Amniotic epithelial cell (primary cell): Measurements from ENCODE around the gene UBE2S.
"Not testable (repeated sequence)": the region's sequence is repeated elsewhere in the genome, so short reads cannot be mapped to it uniquely, and the experiment has no call there.

Experiments used
- DNase-seq: peaks from one replicate; pipeline ENCODE4 v3.0.0-alpha.2; 2010; ENCODE audit warnings: low read depth

The UBE2S gene

GRCh38 chr19:55406091-55406825 is 1.3 kb downstream of the UBE2S start:
- no peak for DNase-seq

GRCh38 chr19:55405638-55406037 is 1.9 kb downstream of the UBE2S start:
- no peak for DNase-seq

DNA sequence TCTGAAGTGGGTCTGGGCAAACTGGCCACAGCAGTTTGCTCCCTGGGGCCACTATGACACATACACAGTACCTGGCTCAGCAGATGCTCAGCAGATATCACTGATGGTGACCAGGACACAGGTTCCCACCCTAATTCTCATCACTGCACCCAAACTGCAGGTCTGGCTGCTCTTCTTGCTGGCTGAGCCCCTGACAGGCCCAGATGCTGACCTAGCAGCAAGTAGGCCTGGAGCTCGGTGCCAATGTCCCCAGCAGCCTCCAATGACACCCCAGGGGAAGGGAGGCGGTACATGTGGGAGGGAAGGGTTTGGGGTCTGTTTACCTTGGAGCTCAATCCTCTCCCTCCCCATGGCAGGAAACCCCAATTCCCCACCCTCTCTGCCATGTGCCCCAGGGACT is 5.1 kb downstream of the UBE2S start:
- no peak for DNase-seq

DNA sequence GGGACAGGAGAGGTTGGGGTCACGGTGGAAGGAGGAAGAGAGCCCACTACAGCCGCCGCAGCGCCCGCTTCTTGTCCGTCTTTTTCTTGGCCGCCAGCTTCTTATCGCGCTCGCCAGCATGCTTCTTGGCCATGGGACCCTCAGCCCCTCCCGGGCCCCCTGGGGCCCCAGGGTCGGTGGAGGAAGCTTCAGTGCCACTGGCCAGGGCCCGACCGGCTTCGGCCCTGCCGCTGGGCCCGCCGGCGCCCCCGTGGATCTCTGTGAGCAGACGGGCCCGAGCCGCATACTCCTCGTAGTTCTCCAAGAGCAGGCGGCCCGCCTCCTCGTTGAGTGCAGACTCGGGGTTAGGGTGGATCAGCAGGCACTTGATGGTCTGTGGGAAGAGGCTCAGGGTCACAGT is 6.2 kb downstream of the UBE2S start:
- DNase-seq: not testable (repeated sequence)

GRCh38 chr19:55400281-55401087 is 7.1 kb downstream of the UBE2S start:
- DNase-seq: no peak

DNA sequence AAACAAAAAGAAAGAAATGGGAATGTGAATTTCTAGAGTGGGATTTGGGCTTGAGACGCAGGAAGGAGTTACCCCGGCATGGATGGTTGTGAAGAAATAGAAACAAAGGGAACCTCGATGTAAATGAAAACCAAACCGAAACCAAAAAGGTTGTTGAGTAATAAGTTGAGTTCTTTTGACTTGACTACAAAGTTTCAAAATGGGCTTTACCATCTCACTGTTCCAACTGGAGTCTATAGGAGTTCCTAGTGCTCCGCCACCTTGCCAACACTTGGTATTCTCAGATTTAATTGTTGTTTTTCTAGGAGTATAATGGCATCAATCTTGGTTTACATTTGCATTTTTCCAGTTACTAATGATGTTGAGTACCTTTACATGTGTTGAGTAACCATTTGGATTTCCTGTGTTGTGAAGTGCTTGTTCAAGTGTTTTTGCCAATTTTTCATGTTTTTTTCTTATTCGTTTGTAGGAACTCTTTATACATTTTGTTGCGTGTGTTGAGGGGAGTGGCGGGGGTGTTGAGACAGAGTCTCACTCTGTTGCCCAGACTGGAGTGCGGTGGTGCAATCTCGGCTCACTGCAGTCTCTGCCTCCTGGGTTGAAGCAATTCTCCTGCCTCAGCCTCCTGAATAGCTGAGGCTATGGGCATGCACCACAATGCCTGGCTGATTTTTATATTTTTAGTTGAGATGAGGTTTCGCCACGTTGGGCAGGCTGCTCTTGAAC is 9.2 kb downstream of the UBE2S start:
- no peak for DNase-seq

- DNase-seq: peak; percentile 31
Observed at GRCh38 chr19:55392820-55393761, 14.5 kb downstream of the UBE2S start.

GRCh38 chr19:55391702-55392615 is 15.6 kb downstream of the UBE2S start:
- DNase-seq: peak; percentile 62

DNA sequence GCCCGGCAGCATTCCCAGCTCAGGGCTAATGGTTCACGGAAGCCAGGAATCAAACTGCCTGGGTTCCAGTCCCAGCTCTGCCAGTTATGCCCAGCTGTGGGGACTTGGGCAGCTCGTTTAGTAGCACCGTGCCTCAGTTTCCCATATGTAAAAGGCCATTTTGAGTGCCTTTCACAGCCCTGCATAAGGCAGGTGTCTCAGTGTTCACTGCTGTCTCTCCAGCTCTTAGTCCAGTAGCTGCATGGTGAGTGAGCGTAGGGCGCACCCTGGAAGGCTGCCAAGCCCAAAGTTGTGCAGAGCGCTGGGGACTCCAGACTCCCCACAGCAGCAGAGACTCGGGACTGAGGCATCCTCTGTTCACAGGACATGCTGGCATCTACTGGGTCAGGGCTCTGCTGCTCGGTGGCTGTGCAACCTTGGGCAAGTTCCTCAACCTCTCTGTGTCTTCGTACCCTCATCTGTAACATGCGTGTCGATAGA is 16.4 kb downstream of the UBE2S start:
- DNase-seq: no peak

DNA sequence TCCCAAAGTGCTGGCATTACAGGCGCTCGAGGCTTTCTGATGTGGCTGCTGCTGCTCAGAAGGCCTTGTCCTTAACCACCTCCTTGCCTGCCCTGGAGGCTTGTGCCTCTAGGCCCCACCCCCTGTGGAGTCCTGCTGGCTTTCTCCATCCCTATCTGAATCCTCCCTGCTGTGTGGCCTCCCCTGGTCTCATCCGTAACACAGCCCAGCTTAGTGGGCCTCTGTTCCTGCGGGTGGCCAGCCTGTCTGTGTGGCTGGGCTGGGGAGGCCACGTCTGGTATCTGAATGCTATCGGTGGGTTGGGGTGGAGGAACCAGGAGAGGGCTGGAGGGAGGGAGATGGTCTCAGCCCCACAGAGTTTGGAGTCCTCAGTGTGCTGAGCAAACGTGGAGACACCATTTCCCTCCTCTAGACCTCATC is 17.1 kb downstream of the UBE2S start:
- no peak for DNase-seq

DNA sequence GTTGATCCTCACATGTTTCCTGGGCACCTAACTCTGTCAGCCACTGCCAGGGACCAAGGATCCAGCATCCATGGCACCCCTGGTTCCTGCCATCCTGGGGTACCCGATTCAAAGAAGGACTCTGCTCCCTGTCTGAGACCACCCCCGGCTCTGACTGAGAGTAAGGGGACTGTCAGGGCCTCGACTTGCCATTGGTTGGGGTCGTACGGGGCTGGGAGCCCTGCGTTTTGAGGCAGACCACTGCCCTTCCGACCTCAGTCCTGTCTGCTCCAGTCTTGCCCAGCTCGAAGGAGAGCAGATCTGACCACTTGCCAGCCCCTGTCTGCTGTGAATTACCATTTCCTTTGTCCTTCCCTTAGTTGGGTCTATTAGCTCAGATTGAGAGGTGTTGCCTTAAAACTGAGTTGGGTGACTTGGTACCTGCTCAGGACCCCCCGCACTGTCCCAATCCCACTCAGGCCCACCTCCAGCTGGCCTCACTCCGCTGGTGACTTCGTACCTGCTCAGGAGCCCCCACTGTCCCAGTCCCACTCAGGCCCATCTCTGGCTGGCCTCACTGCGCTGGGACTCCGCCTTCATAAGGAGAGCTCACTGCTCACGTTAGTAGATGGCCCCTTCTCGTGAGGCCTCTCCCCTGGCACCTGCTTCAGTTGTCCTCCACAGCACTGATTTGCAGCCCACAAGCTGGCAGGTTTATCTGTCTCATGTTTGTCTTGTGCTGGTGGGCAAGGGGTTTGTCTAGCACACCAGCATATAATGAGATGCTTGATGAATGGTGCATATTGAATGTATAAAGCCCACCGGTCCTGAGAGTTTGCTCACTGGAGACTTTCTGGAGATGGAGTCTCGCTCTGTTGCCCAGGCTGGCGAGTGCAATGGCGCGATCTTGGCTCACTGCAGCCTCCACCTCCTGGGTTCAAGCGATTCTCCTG is 17.9 kb downstream of the UBE2S start:
- no peak for DNase-seq

DNA sequence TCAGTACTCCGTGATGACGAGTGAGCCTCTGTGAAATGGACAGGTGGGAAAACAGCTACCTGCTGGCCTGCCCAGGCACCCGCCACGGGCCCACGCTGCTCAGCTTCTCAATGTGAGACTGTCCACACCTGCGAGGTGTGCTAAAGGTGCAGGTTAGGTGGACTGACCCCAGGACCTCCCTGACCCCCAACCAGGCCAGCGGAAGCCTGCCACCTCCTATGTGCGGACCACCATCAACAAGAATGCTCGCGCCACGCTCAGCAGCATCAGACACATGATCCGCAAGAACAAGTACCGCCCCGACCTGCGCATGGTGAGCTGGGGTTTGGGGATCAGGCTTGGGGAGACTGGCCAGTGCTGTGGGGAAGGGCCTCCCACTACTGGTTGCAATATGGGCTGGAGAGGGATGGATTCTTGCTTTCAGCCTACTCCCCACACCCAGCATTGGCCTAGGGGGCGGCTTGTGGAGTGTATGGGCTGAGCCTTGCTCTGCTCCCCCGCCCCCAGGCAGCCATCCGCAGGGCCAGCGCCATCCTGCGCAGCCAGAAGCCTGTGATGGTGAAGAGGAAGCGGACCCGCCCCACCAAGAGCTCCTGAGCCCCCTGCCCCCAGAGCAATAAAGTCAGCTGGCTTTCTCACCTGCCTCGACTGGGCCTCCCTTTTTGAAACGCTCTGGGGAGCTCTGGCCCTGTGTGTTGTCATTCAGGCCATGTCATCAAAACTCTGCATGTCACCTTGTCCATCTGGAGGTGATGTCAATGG is 19.7 kb downstream of the UBE2S start:
- DNase-seq: no peak

GRCh38 chr19:55386493-55386971 is 21.1 kb downstream of the UBE2S start:
- DNase-seq: no peak

DNA sequence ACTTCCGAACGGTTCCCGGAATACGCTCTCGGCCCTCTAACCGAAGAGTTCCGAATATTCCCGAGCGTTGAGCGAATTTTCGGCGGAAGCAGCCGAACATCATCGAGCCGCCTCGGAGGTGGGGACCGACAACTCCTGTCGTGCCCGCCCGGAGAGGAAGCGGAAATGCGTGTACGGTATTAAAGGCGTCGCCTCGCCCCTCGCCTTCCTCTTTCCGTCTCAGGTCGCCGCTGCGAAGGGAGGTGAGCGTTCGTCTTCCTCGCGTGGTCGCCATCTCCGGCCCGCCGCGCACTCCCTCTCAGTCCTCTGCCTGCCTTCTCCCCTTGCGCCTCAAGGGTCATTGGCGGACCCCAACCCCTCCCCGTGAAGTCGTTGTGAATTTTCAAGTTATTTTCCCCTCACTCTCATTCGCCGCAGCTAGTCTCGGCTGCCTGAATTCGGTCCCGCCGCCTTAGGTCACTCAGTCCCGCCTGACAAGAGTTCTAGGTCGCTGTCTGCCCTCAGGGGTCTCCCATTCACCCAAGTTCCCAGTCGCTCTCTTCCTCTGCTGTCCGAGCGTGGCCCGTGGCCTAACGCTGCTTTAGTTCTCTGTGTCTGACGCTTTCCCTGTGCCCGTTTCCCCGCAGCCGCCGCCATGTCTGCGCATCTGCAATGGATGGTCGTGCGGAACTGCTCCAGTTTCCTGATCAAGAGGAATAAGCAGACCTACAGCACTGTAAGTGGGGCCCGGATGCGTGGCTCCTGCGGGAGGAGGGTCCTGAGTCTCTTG is 21.7 kb downstream of the UBE2S start, which contains the start of gene RPL28:
Gene RPL28 (plus strand): TSS at position 209 of the 769 bp plus-strand sequence. CDS start 426 bp downstream, at position 635.
- peak; percentile 95 for DNase-seq

DNA sequence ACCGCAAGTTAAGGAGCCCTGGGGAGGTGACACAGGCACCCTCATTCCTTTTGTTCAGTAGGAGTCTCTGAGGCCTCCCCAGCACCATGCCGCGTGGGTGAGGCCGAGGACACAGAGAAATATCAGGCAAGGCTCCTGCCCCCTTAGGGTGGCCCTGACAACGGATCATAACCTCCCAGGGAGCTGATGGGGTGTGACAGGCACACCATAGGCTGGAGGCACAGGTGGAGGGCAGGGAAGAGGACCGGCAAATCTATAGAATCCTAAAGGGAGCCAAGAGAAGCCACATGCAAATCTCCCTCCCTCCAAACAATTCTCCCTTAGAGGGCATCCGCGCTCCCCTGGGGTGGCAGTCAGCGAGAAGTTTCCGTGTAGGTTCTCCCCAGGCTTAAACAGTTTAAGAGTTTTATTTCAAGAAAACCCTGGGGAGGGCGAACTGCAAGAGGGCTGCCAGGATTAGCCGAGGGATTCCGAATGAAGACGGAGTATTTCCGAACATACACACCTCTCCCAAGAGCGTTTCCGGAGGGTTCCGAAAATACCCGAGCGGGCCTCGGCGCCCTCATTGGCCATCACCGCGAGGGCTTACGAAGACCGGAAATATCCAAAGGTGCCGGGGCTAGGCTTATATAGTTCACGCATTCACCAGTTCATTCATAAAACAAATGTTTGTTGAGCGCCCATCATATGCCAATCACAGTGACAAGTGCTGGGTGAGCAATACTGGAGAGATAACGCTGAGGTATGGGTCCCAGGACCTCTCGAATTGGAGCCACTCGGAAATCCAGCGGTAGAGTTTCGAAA is 22.5 kb downstream of the UBE2S start:
- peak; percentile 92 for DNase-seq

- DNase-seq: no peak
Observed at GRCh38 chr19:55384131-55384919, 23.3 kb downstream of the UBE2S start, which contains the start of gene TMEM238. TSS of gene TMEM238 (minus strand) at chr19:55384292. CDS start at chr19:55384259, 33 bp downstream.
